Panc1 (cell line): ENCODE measurements around the gene SDC4. TPM values are rescaled to one million over a fixed set of nuclear protein-coding genes. Genes with fewer than 3 reads are reported as not detected.

Experiments
- ATAC-seq: fragments of 200-7000 bp; cut with Tn5 transposase; 2 replicates; pipeline ENCODE4 v1.9.1; 2020; ENCODE audit warnings: mild to moderate bottlenecking, moderate library complexity
- BruUV-seq: library from RNA; stranded (reverse); fragments of 400-500 nt; replicated peaks from 2 replicates; lab custom pipeline; 2021; lab: Mats Ljungman, UMichigan
- CTCF ChIA-PET: fragments of 300-600 bp; sonication (Branson Sonifier 250); formaldehyde crosslinking; loops from one replicate; lab custom pipeline; 2022; ENCODE audit warnings: antibody characterized with exemption; lab: Charles Lee
- POLR2A ChIA-PET: fragments of 300-600 bp; sonication (Branson Sonifier 250); formaldehyde crosslinking; loops from one replicate; lab custom pipeline; 2022; ENCODE audit warnings: antibody characterized with exemption; lab: Charles Lee
- DNase-seq: peaks from one replicate; pipeline ENCODE4 v3.0.0-alpha.2; 2010; ENCODE audit warnings: low read depth, low spot score
- H3K27ac ChIP-seq: 2 replicates; pipeline ENCODE4 v1.5.1; 2011; ENCODE audit warnings: mild to moderate bottlenecking, low read length, inconsistent platforms
- H3K27me3 ChIP-seq: fragments of 200-500 bp; sonication (Bioruptor generic); 2 replicates; pipeline ENCODE4 v1.6.0; 2014; ENCODE audit warnings: low read length, inconsistent platforms; ENCODE audit not compliant: control insufficient read depth, insufficient read depth
- H3K36me3 ChIP-seq: fragments of 200-500 bp; sonication (Bioruptor generic); 2 replicates; pipeline ENCODE4 v1.5.1; 2014; ENCODE audit warnings: inconsistent platforms, mild to moderate bottlenecking, low read length, moderate library complexity; ENCODE audit not compliant: control insufficient read depth, insufficient read depth
- H3K4me1 ChIP-seq: 2 replicates; pipeline ENCODE4 v1.5.1; 2011; ENCODE audit warnings: inconsistent platforms, mild to moderate bottlenecking, low read length, moderate library complexity; ENCODE audit not compliant: control insufficient read depth, insufficient read depth
- H3K4me3 ChIP-seq, 2 experiments: 2 replicates each; pipeline ENCODE4 v1.5.1; 2011 to 2012; ENCODE audit warnings: low read depth in 2 of 2, low read length in 2 of 2, mild to moderate bottlenecking in 2 of 2, inconsistent platforms in 1 of 2, moderate library complexity in 1 of 2
- H3K9me3 ChIP-seq: fragments of 200-500 bp; sonication (Bioruptor generic); 2 replicates; pipeline ENCODE4 v1.5.1; 2014; ENCODE audit warnings: low read depth, mild to moderate bottlenecking, inconsistent platforms, low read length, moderate library complexity; ENCODE audit not compliant: control insufficient read depth, insufficient read depth
- CTCF ChIP-seq: fragments of 450-650 bp; IDR thresholded peaks from 2 replicates; pipeline ENCODE4 v1.5.1; 2017; ENCODE audit warnings: mild to moderate bottlenecking
- POLR2AphosphoS5 ChIP-seq: IDR thresholded peaks from 2 replicates; pipeline ENCODE4 v1.6.1; 2012; ENCODE audit warnings: mild to moderate bottlenecking, low read depth, low read length, moderate library complexity
- REST ChIP-seq, 2 experiments: IDR thresholded peaks; 2 replicates each; pipeline ENCODE4 v1.6.1; 2011 to 2012; ENCODE audit warnings: low read depth in 2 of 2, control low read depth in 1 of 2, low read length in 1 of 2, mild to moderate bottlenecking in 1 of 2, moderate library complexity in 1 of 2; ENCODE audit not compliant: insufficient read depth in 1 of 2
- SIN3A ChIP-seq: IDR thresholded peaks from 2 replicates; pipeline ENCODE4 v1.6.1; 2012; ENCODE audit warnings: low read depth, mild to moderate bottlenecking, low read length, moderate library complexity, borderline replicate concordance; ENCODE audit not compliant: insufficient read depth
- TCF7L2 ChIP-seq: IDR thresholded peaks from 2 replicates; pipeline ENCODE4 v1.6.1; 2011; ENCODE audit warnings: mild to moderate bottlenecking, low read depth, low read length, inconsistent platforms
- in situ Hi-C: cut with HindIII; loops from 2 replicates; pipeline ENCODE4 v1.10.0; 2016; ENCODE audit warnings: low sequenced_read_pairs, low pct_unique_long_range_greater_than_20kb
- intact Hi-C: fragments of 100-400 bp; cut with micrococcal nuclease; formaldehyde crosslinking; loops from one replicate; pipeline ENCODE4 v1.10.0; 2022; ENCODE audit not compliant: unreplicated experiment
- total RNA-seq: library from RNA; stranded (reverse); gene quantifications from one replicate; pipeline ENCODE4 v1.2.1, GENCODE V29; 2021; ENCODE audit not compliant: unreplicated experiment

The SDC4 gene
- total RNA-seq, 1 experiment from 2014 or later: 93.3 TPM

- DNase-seq: peak; percentile 56
- H3K4me3 ChIP-seq: no peak overlapping the region
- in situ Hi-C loops (no loop called here), intact Hi-C loops (loop anchor here (5.0 to 10.0 kb wide), 2 partner anchors 186 to 249 kb away; partner anchors contain the start of gene KCNS1)
- no TSS peak for BruUV-seq
- peaks cover 4% of the 10 kb centered on the region; the same call in 1 of the 2 replicates for H3K9me3 ChIP-seq
- peaks cover 2% of the 10 kb centered on the region; the same call in 1 of the 2 replicates for H3K27me3 ChIP-seq
- POLR2A ChIA-PET: interaction anchor here (0.6 to 1.1 kb wide), 3 partner anchors 21 to 225 kb away, joined by 3 to 5 read pairs (median 3); partner anchors contain the start of gene SPINT3
- H3K36me3 ChIP-seq: no peaks in the 10 kb centered on the region
- no peak overlapping the region for H3K27ac ChIP-seq
- no peaks in the 10 kb centered on the region for H3K4me1 ChIP-seq
- TF ChIP-seq POLR2AphosphoS5 (no peak), REST (IDR thresholded peaks at IDR 0.05; ENCODE audit: insufficient read depth in 1 of 2, low read depth in 2 of 2, low read length in 1 of 2) (no peak), SIN3A (no peak), TCF7L2 (no peak), CTCF (peak; percentile 95)
- peak; percentile 76 for ATAC-seq
- CTCF ChIA-PET: interaction anchor here (0.5 to 1.4 kb wide), 6 partner anchors 22 to 280 kb away, joined by 3 to 9 read pairs (median 4); no protein-coding TSS in a partner anchor
Measured at GRCh38 chr20:45290677-45291355, 57.4 kb downstream of the SDC4 start.

GRCh38 chr20:45289942-45290676, 58.1 kb downstream of the SDC4 start:
- Histone ChIP-seq H3K9me3 (peaks cover 4% of the 10 kb centered on the region; the same call in 1 of the 2 replicates), H3K36me3 (no peaks in the 10 kb centered on the region), H3K4me1 (no peaks in the 10 kb centered on the region), H3K4me3 (no peak overlapping the region), H3K27me3 (peaks cover 2% of the 10 kb centered on the region; the same call in 1 of the 2 replicates), H3K27ac (no peak overlapping the region)
- DNase-seq (no peak), ATAC-seq (no peak)
- CTCF ChIA-PET: interaction anchor here (0.6 to 1.6 kb wide), 6 partner anchors 152 to 246 kb away, joined by 3 to 9 read pairs (median 4); no protein-coding TSS in a partner anchor
- intact Hi-C loops (loop anchor here (5.0 to 10.0 kb wide), 3 partner anchors 155 to 248 kb away; partner anchors contain the start of gene KCNS1), in situ Hi-C loops (no loop called here)
- POLR2A ChIA-PET: interaction anchor here (0.6 kb wide), 1 partner anchor 199 kb away, joined by 5 read pairs; no protein-coding TSS in a partner anchor
- no peak for TF ChIP-seq POLR2AphosphoS5
- TF ChIP-seq CTCF: no peak
- TF ChIP-seq TCF7L2: no peak
- no peak for TF ChIP-seq SIN3A
- no peak for TF ChIP-seq REST (IDR thresholded peaks at IDR 0.05; ENCODE audit: insufficient read depth in 1 of 2, low read depth in 2 of 2, low read length in 1 of 2)
- no TSS peak for BruUV-seq
